ENCODE measurements around the gene HIVEP2.

The HIVEP2 gene

DNA sequence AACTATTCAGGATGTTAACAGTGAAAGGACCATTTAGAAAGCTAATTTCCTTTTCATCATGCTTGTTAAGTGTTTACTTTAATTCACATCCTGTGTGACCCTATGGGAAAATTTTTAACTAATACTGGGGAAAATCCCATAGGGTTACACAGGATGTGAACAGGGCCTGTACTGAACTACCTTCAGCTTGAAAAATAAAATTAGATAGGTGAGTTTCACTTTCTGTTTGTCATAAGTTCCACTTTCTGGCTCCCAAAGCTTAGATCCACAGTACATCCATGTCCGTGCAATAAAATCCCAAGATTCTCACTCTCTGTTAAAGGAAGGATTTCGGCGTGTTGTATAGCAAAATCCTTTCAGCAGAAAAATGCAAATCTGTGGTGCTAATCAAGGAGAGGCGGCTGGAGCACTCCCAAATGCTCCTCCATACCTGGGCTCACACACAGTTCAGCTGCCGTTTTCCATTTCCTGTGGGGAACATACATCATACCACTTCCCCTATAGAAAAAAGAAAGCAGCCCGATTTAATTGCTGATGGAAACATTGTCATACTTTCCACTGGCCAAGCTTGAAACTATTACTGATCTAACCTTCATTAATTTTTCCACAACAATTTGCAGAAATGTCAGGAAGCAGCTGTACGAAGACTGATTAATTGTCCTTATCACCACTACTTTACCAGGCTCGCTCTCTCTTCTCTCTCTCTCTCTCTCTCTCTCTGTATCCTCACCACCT lies 125.2 kb downstream of the HIVEP2 start:
- H3K27ac ChIP-seq (replicated peaks): peak overlapping the region; percentile 37
- peak overlapping the region; percentile 35 for H3K4me3 ChIP-seq (replicated peaks; ENCODE audit: insufficient read depth, low read length)
- peak; percentile 28 to 37 for DNase-seq (ENCODE audit: low read depth in 1 of 2, low spot score in 1 of 2)
- TF ChIP-seq SPI1 (IDR thresholded peaks at IDR 0.05; ENCODE audit: borderline replicate concordance, low read depth): peak; percentile 88
- TF ChIP-seq, protein P1, sequence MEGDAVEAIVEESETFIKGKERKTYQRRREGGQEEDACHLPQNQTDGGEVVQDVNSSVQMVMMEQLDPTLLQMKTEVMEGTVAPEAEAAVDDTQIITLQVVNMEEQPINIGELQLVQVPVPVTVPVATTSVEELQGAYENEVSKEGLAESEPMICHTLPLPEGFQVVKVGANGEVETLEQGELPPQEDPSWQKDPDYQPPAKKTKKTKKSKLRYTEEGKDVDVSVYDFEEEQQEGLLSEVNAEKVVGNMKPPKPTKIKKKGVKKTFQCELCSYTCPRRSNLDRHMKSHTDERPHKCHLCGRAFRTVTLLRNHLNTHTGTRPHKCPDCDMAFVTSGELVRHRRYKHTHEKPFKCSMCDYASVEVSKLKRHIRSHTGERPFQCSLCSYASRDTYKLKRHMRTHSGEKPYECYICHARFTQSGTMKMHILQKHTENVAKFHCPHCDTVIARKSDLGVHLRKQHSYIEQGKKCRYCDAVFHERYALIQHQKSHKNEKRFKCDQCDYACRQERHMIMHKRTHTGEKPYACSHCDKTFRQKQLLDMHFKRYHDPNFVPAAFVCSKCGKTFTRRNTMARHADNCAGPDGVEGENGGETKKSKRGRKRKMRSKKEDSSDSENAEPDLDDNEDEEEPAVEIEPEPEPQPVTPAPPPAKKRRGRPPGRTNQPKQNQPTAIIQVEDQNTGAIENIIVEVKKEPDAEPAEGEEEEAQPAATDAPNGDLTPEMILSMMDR (IDR thresholded peaks at IDR 0.05; ENCODE audit: insufficient read depth, low read length): no peak
- peak; percentile 79 for TF ChIP-seq POLR2AphosphoS5 (IDR thresholded peaks at IDR 0.05; ENCODE audit: low read depth)
- TF ChIP-seq, protein P2, sequence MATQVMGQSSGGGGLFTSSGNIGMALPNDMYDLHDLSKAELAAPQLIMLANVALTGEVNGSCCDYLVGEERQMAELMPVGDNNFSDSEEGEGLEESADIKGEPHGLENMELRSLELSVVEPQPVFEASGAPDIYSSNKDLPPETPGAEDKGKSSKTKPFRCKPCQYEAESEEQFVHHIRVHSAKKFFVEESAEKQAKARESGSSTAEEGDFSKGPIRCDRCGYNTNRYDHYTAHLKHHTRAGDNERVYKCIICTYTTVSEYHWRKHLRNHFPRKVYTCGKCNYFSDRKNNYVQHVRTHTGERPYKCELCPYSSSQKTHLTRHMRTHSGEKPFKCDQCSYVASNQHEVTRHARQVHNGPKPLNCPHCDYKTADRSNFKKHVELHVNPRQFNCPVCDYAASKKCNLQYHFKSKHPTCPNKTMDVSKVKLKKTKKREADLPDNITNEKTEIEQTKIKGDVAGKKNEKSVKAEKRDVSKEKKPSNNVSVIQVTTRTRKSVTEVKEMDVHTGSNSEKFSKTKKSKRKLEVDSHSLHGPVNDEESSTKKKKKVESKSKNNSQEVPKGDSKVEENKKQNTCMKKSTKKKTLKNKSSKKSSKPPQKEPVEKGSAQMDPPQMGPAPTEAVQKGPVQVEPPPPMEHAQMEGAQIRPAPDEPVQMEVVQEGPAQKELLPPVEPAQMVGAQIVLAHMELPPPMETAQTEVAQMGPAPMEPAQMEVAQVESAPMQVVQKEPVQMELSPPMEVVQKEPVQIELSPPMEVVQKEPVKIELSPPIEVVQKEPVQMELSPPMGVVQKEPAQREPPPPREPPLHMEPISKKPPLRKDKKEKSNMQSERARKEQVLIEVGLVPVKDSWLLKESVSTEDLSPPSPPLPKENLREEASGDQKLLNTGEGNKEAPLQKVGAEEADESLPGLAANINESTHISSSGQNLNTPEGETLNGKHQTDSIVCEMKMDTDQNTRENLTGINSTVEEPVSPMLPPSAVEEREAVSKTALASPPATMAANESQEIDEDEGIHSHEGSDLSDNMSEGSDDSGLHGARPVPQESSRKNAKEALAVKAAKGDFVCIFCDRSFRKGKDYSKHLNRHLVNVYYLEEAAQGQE (IDR thresholded peaks at IDR 0.05; ENCODE audit: insufficient replicate concordance, low read depth): no peak
- peak; percentile 43; the same call in 1 of the 2 replicates for TF ChIP-seq GABPA (IDR thresholded peaks at IDR 0.05; ENCODE audit: low read depth)
- no peaks in the 10 kb centered on the region for H3K27me3 ChIP-seq (ENCODE audit: insufficient read depth, poor library complexity, severe bottlenecking)

DNA sequence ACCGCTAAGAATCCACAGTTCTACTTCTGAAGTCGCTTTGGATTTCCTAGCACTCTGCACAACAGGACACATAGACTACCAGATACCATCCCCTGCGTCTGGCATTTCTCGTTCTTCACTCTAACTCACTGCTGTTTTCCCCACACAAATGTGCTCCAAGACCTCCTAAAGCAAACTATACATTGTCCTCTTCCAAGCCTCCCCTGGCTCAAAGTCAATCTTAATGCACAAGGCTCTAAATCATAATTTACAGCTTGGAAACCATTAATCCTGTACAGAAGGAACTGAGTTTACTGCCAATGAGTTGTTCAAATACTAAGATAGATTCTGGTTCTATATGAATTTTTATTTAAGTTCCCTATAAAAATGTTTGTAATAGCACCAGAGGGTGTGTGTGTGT lies 128.5 kb downstream of the HIVEP2 start:
- no peak overlapping the region for H3K4me3 ChIP-seq (replicated peaks; ENCODE audit: insufficient read depth, low read length)
- no peaks in the 10 kb centered on the region for H3K27me3 ChIP-seq (ENCODE audit: insufficient read depth, poor library complexity, severe bottlenecking)
- TF ChIP-seq POLR2AphosphoS5 (IDR thresholded peaks at IDR 0.05; ENCODE audit: low read depth) (no peak), GABPA (IDR thresholded peaks at IDR 0.05; ENCODE audit: low read depth) (no peak), SPI1 (IDR thresholded peaks at IDR 0.05; ENCODE audit: borderline replicate concordance, low read depth) (no peak)
- TF ChIP-seq, protein P2 (IDR thresholded peaks at IDR 0.05; ENCODE audit: insufficient replicate concordance, low read depth): no peak
- TF ChIP-seq, protein P1 (IDR thresholded peaks at IDR 0.05; ENCODE audit: insufficient read depth, low read length): no peak
- no peak overlapping the region for H3K27ac ChIP-seq (replicated peaks)
- no peak for DNase-seq (ENCODE audit: low read depth in 1 of 2, low spot score in 1 of 2)

DNA sequence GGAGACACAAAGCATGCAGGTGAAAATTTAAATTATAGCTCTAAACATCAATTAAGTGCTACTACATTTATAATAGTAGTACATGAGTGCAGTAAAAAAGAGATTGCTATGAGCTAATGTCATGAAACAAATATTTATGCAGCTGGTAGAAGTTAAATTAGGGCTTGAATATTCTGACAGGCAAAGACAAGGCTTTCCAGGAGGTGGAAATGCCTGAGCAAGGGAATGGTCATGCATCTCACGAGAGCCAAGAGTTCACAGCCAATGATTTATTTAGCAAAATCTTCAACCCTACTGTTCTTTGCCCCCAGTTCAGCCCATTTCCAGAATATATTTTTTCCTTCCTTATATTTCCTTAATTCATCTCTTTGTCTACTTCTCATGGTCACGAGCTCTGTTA lies 128.9 kb downstream of the HIVEP2 start:
- no peak for DNase-seq (ENCODE audit: low read depth in 1 of 2, low spot score in 1 of 2)
- H3K27ac ChIP-seq (replicated peaks): no peak overlapping the region
- TF ChIP-seq POLR2AphosphoS5 (IDR thresholded peaks at IDR 0.05; ENCODE audit: low read depth): no peak
- TF ChIP-seq, protein P1 (IDR thresholded peaks at IDR 0.05; ENCODE audit: insufficient read depth, low read length): no peak
- no peak for TF ChIP-seq GABPA (IDR thresholded peaks at IDR 0.05; ENCODE audit: low read depth)
- TF ChIP-seq, protein P2 (IDR thresholded peaks at IDR 0.05; ENCODE audit: insufficient replicate concordance, low read depth): no peak
- TF ChIP-seq SPI1 (IDR thresholded peaks at IDR 0.05; ENCODE audit: borderline replicate concordance, low read depth): no peak
- no peak overlapping the region for H3K4me3 ChIP-seq (replicated peaks; ENCODE audit: insufficient read depth, low read length)
- H3K27me3 ChIP-seq (ENCODE audit: insufficient read depth, poor library complexity, severe bottlenecking): no peaks in the 10 kb centered on the region

Data from HL-60 (cell line).